ENCODE results near the gene OAS2. TPM values are rescaled to one million over a fixed set of nuclear protein-coding genes. Genes with fewer than 3 reads are reported as not detected.
"Not testable (repeated sequence)": the region's sequence is repeated elsewhere in the genome, so short reads cannot be mapped to it uniquely, and the experiment has no call there.

Gene OAS2
- total and polyA plus RNA-seq, 4 experiments from 2014 or later = 25.5 to 77.4 (median 69.6) TPM

DNA sequence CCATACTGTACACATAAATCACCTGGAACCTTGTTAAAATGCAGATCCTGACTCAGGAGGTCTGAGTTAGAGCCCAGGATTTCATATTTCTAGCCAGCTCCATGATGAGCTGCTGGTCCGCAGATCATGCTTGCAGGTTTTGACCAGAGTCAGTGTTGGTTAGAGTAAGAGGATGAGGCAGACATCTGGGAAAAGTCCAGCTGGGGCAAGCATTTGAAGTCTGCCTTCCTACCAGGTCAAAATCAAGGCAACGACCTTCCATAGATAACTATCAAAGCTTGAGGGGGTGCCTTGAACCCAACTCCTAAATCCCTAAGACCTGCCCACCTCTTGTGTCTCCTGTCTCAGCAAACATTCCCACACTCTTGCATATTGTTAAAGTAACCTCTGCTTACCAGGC lies 9.2 kb downstream of the OAS2 start:
- no peaks in the 10 kb centered on the region for H3K27me3 ChIP-seq (ENCODE audit: insufficient read depth, low read length)
- POLR2A ChIA-PET (ENCODE audit: partially characterized antibody) = interaction anchor here (7.5 kb wide), 1 partner anchor 8 kb away, joined by 101 read pairs; the partner anchor contains the start of gene OAS2
- intact Hi-C loops (cut with micrococcal nuclease) = no loop called here
- H3K9me3 Mint-ChIP-seq = peaks cover 2 to 13% (median 8%) of the 10 kb centered on the region in 8 donors
- no peak for DNase-seq
- peaks cover 46% of the 10 kb centered on the region for H3K36me3 ChIP-seq (ENCODE audit: insufficient read depth, low read length)
- H3K27ac Mint-ChIP-seq = peak overlapping the region in 6 of 7 donors; percentile 25 to 89 (median 72)
- CTCF ChIA-PET (ENCODE audit: partially characterized antibody) = interaction anchor here (1.2 to 7.5 kb wide), 3 partner anchors 10 to 87 kb away, joined by 3 to 112 read pairs (median 19); partner anchors contain the start of gene OAS2
- peaks cover 47% of the 10 kb centered on the region for H3K4me1 ChIP-seq (ENCODE audit: insufficient read depth, low read length)
- peaks cover 37 to 69% (median 58%) of the 10 kb centered on the region in 4 donors for H3K4me1 Mint-ChIP-seq
- no peaks in the 10 kb centered on the region for H3K27me3 Mint-ChIP-seq
- H3K4me3 Mint-ChIP-seq = no peak overlapping the region
- H3K27ac ChIP-seq (ENCODE audit: low read depth, low read length) = no peak overlapping the region
- no peak overlapping the region for H3K4me3 ChIP-seq (ENCODE audit: low read length in 2 of 2)
- peaks cover 73 to 87% of the 10 kb centered on the region in 2 donors for H3K36me3 Mint-ChIP-seq
- no peaks in the 10 kb centered on the region for H3K9me3 ChIP-seq (ENCODE audit: control insufficient read depth in 1 of 2, low read length in 2 of 2)

GRCh38 chr12:112988224-112988623 lies 9.9 kb downstream of the OAS2 start:
- no peaks in the 10 kb centered on the region for H3K27me3 ChIP-seq (ENCODE audit: insufficient read depth, low read length)
- Mint-ChIP-seq H3K9me3 (peaks cover 2 to 10% (median 8%) of the 10 kb centered on the region in 8 donors), H3K4me1 (peaks cover 37 to 70% (median 54%) of the 10 kb centered on the region in 4 donors), H3K27me3 (no peaks in the 10 kb centered on the region), H3K27ac (peak overlapping the region; percentile 12 to 89 (median 72)), H3K4me3 (peak overlapping the region in 1 of 8 donors; percentile 49), H3K36me3 (peaks cover 73 to 90% of the 10 kb centered on the region in 2 donors)
- ChIA-PET CTCF (ENCODE audit: partially characterized antibody) (interaction anchor here (1.1 to 7.5 kb wide), 4 partner anchors 9 to 87 kb away, joined by 3 to 112 read pairs (median 12); partner anchors contain the start of gene OAS2), POLR2A (ENCODE audit: partially characterized antibody) (interaction anchor here (7.5 kb wide), 1 partner anchor 9 kb away, joined by 101 read pairs; the partner anchor contains the start of gene OAS2)
- peaks cover 46% of the 10 kb centered on the region for H3K36me3 ChIP-seq (ENCODE audit: insufficient read depth, low read length)
- peak in 3 of 5 donors; percentile 4 to 17 (median 5) for DNase-seq
- intact Hi-C loops (cut with micrococcal nuclease) = no loop called here
- peaks cover 40% of the 10 kb centered on the region for H3K4me1 ChIP-seq (ENCODE audit: insufficient read depth, low read length)
- H3K9me3 ChIP-seq (ENCODE audit: control insufficient read depth in 1 of 2, low read length in 2 of 2) = no peaks in the 10 kb centered on the region
- H3K4me3 ChIP-seq (ENCODE audit: low read length in 2 of 2) = no peak overlapping the region
- H3K27ac ChIP-seq (ENCODE audit: low read depth, low read length) = no peak overlapping the region

DNA sequence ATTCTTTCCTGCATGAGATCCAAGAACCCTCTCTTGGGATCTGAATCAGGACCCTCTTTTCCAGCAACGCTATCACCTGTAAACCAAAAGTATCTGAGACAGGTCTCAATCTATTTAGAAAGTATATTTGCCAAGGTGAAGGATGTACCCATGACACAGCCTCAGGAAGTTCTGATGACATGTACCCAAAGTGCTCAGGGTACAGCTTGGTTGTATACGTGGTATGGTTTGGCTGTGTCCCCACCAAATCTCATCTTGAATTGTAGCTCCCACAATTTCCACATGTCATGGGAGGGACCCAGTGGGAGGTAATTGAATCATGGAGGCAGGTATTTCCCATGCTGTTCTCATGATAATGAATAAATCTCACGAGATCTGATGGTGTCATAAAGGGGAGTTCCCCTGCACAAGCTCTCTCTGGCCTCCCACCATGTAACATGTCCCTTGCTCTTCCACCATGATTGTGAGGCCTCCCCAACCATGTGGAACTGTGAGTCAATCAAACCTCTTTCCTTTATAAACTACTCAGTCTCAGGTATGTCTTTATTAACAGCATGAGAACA lies 10.6 kb downstream of the OAS2 start:
- H3K27me3 Mint-ChIP-seq; H3K9me3 ChIP-seq (ENCODE audit: control insufficient read depth in 1 of 2, low read length in 2 of 2); H3K4me3 ChIP-seq (ENCODE audit: low read length in 2 of 2); H3K27me3 ChIP-seq (ENCODE audit: insufficient read depth, low read length); H3K27ac ChIP-seq (ENCODE audit: low read depth, low read length); intact Hi-C loops (cut with micrococcal nuclease); DNase-seq: not testable (repeated sequence)
- peaks cover 46% of the 10 kb centered on the region for H3K36me3 ChIP-seq (ENCODE audit: insufficient read depth, low read length)
- Mint-ChIP-seq H3K4me3 (peak overlapping the region in 1 of 8 donors; percentile 10), H3K27ac (peak overlapping the region; percentile 48 to 85 (median 72)), H3K36me3 (peaks cover 76 to 90% of the 10 kb centered on the region in 2 donors), H3K4me1 (peaks cover 35 to 63% (median 49%) of the 10 kb centered on the region in 4 donors), H3K9me3 (peaks cover 2 to 10% (median 8%) of the 10 kb centered on the region in 8 donors)
- ChIA-PET POLR2A (ENCODE audit: partially characterized antibody) (interaction anchor here (1.1 to 7.5 kb wide), 2 partner anchors 9 to 10 kb away, joined by 3 to 101 read pairs; partner anchors contain the start of gene OAS2), CTCF (ENCODE audit: partially characterized antibody) (interaction anchor here (1.1 to 7.5 kb wide), 4 partner anchors 9 to 88 kb away, joined by 3 to 112 read pairs (median 12); partner anchors contain the start of gene OAS2)
- peaks cover 33% of the 10 kb centered on the region for H3K4me1 ChIP-seq (ENCODE audit: insufficient read depth, low read length)

DNA sequence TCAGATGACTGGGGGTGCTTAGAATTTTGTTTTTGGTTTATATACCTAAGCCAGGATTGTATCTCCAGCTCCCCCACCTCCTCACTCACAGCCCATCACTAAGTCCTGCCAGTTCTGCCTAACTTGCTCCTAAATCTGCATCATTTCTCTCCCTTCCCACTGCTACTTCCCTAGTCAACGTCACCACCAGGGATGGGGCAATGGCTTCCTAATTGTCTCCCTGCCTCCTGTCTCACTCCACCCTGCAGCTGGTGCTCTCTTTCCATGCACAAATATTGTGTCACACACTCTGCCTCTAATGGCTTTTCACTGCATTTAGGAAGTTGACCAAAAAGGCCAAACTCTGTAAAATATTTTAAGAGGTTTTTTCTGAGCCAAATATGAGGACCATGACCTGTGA lies 11.5 kb downstream of the OAS2 start:
- DNase-seq = no peak

GRCh38 chr12:112992541-112993398 lies 14.5 kb downstream of the OAS2 start:
- POLR2A ChIA-PET (ENCODE audit: partially characterized antibody) = interaction anchor here (0.6 to 7.5 kb wide), 4 partner anchors 14 to 160 kb away, joined by 3 to 101 read pairs (median 6); partner anchors contain the start of genes OAS2 and OAS3
- Mint-ChIP-seq H3K4me3 (no peak overlapping the region), H3K4me1 (peaks cover 22 to 26% (median 24%) of the 10 kb centered on the region in 4 donors), H3K36me3 (peaks cover 88 to 89% of the 10 kb centered on the region in 2 donors), H3K27me3 (no peaks in the 10 kb centered on the region), H3K27ac (peak overlapping the region; percentile 24 to 88 (median 67)), H3K9me3 (peaks cover 0 to 4% (median 0%) of the 10 kb centered on the region in 8 donors)
- peaks cover 9% of the 10 kb centered on the region for H3K4me1 ChIP-seq (ENCODE audit: insufficient read depth, low read length)
- H3K9me3 ChIP-seq (ENCODE audit: control insufficient read depth in 1 of 2, low read length in 2 of 2) = no peaks in the 10 kb centered on the region
- H3K36me3 ChIP-seq (ENCODE audit: insufficient read depth, low read length) = peaks cover 65% of the 10 kb centered on the region
- H3K4me3 ChIP-seq (ENCODE audit: low read length in 2 of 2) = no peak overlapping the region
- no peak overlapping the region for H3K27ac ChIP-seq (ENCODE audit: low read depth, low read length)
- CTCF ChIA-PET (ENCODE audit: partially characterized antibody) = interaction anchor here (0.6 to 7.5 kb wide), 41 partner anchors 8 to 233 kb away, joined by 3 to 112 read pairs (median 4); partner anchors contain the start of genes OAS1 and OAS2
- DNase-seq = peak; percentile 37 to 62 (median 50)
- intact Hi-C loops (cut with micrococcal nuclease) = loop anchor here (1.0 to 10.0 kb wide), 5 partner anchors 14 to 182 kb away; partner anchors contain the start of gene OAS2
- H3K27me3 ChIP-seq (ENCODE audit: insufficient read depth, low read length) = no peaks in the 10 kb centered on the region

More for the DNA sequence above, 11.5 kb downstream of the OAS2 start:
- Mint-ChIP-seq H3K4me3 (no peak overlapping the region), H3K27me3 (no peaks in the 10 kb centered on the region), H3K4me1 (peaks cover 31 to 54% (median 45%) of the 10 kb centered on the region in 4 donors), H3K9me3 (peaks cover 0 to 6% (median 3%) of the 10 kb centered on the region in 8 donors), H3K27ac (peak overlapping the region in 6 of 7 donors; percentile 20 to 89 (median 74)), H3K36me3 (peaks cover 72 to 85% of the 10 kb centered on the region in 2 donors)
- Histone ChIP-seq H3K4me3 (ENCODE audit: low read length in 2 of 2) (no peak overlapping the region), H3K27me3 (ENCODE audit: insufficient read depth, low read length) (no peaks in the 10 kb centered on the region), H3K36me3 (ENCODE audit: insufficient read depth, low read length) (peaks cover 47% of the 10 kb centered on the region), H3K4me1 (ENCODE audit: insufficient read depth, low read length) (peaks cover 33% of the 10 kb centered on the region), H3K9me3 (ENCODE audit: control insufficient read depth in 1 of 2, low read length in 2 of 2) (no peaks in the 10 kb centered on the region), H3K27ac (ENCODE audit: low read depth, low read length) (no peak overlapping the region)
- CTCF ChIA-PET (ENCODE audit: partially characterized antibody) = interaction anchor here (1.1 to 7.5 kb wide), 6 partner anchors 12 to 183 kb away, joined by 3 to 112 read pairs (median 4); partner anchors contain the start of gene OAS2
- intact Hi-C loops (cut with micrococcal nuclease) = loop anchor here (10.0 kb wide), 1 partner anchor 105 kb away; no protein-coding TSS in a partner anchor
- POLR2A ChIA-PET (ENCODE audit: partially characterized antibody) = interaction anchor here (1.1 to 7.5 kb wide), 2 partner anchors 8 to 11 kb away, joined by 3 to 101 read pairs; partner anchors contain the start of gene OAS2

DNA sequence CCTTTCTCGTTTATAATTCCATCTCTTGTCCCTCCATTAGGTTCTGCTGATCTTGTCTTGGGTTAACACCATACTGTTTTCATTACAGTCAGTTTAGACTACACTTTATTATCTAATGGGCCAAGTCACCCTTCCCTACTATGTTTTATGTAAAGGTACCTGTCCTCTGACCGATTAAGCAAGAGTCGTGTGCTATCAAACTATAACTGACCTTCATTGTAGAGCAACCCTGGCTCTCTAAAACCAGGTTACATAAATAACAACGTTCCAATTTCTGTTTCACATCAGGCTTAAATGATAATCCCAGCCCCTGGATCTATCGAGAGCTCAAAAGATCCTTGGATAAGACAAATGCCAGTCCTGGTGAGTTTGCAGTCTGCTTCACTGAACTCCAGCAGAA lies 16.7 kb downstream of the OAS2 start:
- Mint-ChIP-seq H3K36me3 (peaks cover 89% of the 10 kb centered on the region in 2 donors), H3K9me3 (peaks cover 0 to 4% (median 0%) of the 10 kb centered on the region in 8 donors), H3K27ac (peak overlapping the region in 2 of 7 donors; percentile 28 to 38), H3K4me3 (no peak overlapping the region), H3K4me1 (peaks cover 4 to 18% (median 8%) of the 10 kb centered on the region in 4 donors), H3K27me3 (no peaks in the 10 kb centered on the region)
- Histone ChIP-seq H3K36me3 (ENCODE audit: insufficient read depth, low read length) (peaks cover 65% of the 10 kb centered on the region), H3K27ac (ENCODE audit: low read depth, low read length) (no peak overlapping the region), H3K27me3 (ENCODE audit: insufficient read depth, low read length) (no peaks in the 10 kb centered on the region), H3K4me1 (ENCODE audit: insufficient read depth, low read length) (no peaks in the 10 kb centered on the region), H3K9me3 (ENCODE audit: control insufficient read depth in 1 of 2, low read length in 2 of 2) (no peaks in the 10 kb centered on the region), H3K4me3 (ENCODE audit: low read length in 2 of 2) (no peak overlapping the region)
- POLR2A ChIA-PET (ENCODE audit: partially characterized antibody) = no interaction called here
- intact Hi-C loops (cut with micrococcal nuclease) = loop anchor here (10.0 kb wide), 1 partner anchor 100 kb away; no protein-coding TSS in a partner anchor
- no peak for DNase-seq
- CTCF ChIA-PET (ENCODE audit: partially characterized antibody) = interaction anchor here (1.1 to 7.5 kb wide), 3 partner anchors 18 to 35 kb away, joined by 3 to 112 read pairs (median 24); partner anchors contain the start of gene OAS2

All from CD4-positive, alpha-beta memory T cell (primary cell).